DMS153 treated with DMSO at 0.1 percent for 48 hours (cell line): ENCODE measurements around the gene FAM219A.
"Not testable (repeated sequence)": the region's sequence is repeated elsewhere in the genome, so short reads cannot be mapped to it uniquely, and the experiment has no call there.

Source experiments
- DNase-seq: peaks from one replicate; lab custom pipeline; 2025; ENCODE audit not compliant: unreplicated experiment; lab: John Stamatoyannopoulos, UW

Gene FAM219A

DNA sequence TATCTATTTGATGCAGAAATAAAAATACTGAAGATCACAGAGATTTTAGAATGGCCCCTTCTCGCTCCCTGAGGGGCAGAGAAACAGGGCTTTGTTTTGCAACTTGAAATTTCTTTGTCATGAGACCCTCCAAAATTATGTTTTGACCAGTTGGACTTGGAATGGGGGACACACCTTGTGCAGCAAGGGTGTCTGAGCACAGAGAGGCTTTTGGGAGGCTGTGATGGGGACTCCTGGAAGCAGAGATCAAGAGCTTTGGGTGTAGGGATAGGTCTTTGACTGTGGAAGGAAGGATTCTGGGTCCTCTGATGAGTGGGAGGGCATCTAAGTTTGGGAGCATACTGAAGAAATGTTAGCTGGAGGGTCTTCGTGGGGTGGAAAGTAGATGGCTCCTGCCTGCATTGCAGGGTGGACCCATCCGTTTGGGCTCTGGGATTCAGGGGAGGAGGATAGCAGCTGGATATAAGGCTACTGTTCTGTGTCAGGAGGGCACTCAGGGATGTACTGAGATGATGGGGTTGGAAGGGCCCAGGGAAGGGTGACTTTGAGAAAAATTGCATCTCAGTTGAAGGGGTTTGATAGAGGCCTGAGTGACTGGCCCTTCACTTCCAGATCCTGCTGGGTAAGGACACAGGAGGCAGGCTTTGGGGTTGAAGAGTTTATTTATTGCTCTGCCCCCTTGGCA is 79.9 kb downstream of the FAM219A start:
- no peak for DNase-seq

DNA sequence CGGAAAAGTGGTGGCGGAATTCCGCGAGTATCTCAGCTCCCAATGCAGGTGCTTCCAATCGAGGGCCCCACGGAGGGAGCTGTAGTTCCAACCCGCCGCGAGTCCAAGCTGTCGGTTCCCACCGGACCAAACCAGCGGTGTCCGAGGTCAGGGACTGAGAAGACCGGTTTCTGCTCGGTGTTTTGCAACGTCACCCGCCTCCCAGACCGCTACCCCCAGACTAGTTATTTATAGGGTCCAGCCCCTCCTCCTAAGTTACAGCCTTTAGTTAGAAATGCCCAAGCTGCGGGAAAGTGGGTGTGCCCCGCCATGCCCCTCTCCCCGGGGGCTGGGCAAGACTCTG is 81.0 kb downstream of the FAM219A start:
- DNase-seq: no peak

DNA sequence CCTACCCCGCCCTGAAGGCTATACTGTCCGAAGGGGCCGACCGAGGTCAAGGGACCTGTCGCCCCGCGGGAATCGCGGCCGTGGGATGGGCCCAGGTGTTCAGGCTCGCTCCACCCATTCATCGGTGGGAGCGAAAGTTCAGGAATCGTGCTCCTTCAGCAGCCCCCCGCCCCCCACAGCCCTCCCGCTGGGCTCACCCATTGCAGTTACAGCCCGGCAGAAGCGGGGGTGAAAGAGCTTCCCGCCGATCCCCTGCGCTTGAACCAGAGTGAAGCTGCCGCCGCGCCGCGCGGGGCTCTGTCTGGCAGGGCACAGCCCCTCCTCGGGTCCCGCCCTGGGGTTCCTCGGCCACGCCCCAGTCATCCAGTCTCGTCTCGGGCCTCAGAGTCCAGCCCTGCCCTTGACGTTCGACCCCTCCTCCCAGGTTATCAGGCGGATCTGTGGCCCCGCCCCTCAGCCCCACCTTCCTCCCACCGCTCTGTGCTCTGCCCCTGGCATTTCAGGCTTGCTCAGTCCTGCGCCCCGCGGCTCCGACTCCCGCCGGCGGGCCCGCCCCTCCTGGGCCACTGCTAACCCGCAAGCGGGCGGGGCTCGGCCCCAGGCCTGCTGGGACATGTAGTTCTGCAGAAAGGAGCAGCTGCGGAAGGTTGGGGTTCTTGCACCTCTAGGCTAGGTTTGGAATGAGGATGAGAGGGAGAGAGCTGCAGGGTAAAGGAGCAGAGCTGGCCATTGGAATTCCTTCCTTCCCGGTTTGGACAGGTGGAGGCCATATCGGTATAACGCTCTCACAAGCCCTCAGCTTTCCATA is 81.6 kb downstream of the FAM219A start, which contains the start of gene MYORG:
Gene MYORG, minus strand, starts transcription at position 303 of the 808 bp plus-strand sequence. CDS start 3,955 bp downstream, outside the sequence.
- peak; percentile 96 for DNase-seq

GRCh38 chr9:34375901-34376595 is 82.3 kb downstream of the FAM219A start:
- DNase-seq: peak; percentile 21

GRCh38 chr9:34374905-34375552 is 83.3 kb downstream of the FAM219A start:
- DNase-seq: peak; percentile 23

DNA sequence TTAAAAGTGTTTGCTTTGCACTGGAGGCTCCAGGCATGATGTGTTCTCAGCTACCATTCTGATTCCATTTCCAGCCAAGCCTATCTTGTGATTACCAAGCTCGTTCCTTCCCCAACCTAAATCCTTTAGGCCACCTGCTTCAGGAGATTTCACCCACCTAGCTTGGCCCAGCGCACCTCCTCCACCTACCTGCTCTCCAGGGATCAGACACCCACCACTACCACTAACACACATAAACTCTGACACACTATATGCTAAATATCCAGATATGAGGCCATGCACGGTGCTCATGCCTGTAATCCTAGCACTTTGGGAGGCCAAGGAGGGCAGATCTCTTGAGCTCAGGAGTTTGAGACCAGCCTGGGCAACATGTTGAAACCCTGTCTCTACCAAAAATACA is 84.0 kb downstream of the FAM219A start:
- DNase-seq: no peak

DNA sequence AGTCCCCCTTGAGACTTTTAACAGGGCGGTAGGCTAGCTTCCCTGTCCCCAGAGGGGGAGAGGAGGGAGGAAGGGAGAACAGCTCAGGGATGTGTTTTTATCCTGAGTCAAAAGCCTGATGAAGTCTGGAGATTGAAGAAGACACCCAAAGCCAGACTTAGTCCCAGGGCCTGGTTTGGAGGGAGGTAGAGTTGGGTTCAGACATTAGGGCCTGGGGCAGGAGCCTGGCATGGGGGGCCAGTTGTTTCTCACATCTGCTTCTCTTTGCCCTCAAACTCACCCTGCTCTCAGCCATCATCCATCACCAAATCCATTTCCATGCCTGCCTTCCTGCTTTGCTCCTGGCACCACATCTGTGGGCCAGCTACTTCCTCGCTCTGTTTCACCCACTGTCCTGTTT is 84.6 kb downstream of the FAM219A start:
- DNase-seq: no peak

DNA sequence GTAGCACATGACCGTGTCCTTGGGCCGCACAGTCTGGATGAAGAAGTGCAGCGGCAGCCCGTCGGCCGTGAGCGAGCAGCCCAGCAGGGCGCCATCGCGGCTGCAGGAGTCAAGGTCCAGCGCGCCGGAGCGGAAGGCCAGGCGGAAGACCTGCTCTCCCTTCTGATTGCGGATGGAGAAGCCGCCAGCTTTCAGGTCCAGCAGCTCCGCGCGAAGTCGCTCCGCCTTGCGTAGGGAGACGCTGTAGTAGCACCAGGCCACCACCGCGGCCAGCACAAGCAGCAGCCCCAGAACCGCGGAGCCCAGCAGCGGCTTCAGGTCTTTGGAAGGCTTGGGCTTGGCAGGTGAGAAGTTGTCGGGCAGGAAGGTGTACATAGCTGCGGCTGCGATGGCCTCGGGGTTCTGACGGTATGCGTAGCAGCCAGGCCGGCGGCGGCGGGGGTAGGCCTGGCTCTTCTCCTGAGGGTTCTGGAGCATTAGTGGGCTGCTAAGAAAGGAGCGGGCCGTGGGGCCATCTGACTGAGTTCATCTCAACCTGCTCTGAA is 85.8 kb downstream of the FAM219A start:
- DNase-seq: no peak

- no peak for DNase-seq
Observed at GRCh38 chr9:34371886-34372466, 86.4 kb downstream of the FAM219A start.

- no peak for DNase-seq
Observed at GRCh38 chr9:34370970-34371880, 87.1 kb downstream of the FAM219A start.

DNA sequence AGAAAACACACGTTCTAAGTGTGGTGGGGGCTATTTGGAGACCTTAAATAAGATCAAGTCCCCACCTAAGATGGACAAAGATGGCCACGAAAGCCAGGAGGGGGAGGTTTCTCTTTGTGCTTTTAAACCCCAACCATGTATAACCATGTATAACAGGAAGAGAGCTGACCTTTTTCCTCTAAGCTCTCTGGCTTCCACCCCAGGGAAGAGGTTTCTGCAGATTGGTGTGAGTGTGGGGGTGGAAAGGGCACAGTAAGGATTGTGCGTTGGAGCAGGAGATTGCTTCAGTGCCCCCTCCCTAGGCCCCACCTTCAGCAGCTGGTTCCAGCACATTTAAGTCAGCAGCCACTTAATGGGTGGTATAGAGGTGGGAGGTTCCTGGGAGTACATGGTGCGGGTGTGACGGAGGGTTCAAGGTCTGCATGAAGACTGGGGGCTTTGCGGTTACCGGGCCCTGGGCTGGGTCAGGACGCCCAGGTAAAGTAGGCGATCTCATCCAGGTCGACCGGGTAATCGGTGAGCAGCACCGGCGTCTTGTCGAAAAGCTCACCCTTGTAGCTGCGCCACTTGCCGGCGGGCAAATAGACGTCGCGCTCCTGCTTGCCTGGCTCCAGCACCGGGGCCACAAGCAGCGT is 87.9 kb downstream of the FAM219A start:
- no peak for DNase-seq

DNA sequence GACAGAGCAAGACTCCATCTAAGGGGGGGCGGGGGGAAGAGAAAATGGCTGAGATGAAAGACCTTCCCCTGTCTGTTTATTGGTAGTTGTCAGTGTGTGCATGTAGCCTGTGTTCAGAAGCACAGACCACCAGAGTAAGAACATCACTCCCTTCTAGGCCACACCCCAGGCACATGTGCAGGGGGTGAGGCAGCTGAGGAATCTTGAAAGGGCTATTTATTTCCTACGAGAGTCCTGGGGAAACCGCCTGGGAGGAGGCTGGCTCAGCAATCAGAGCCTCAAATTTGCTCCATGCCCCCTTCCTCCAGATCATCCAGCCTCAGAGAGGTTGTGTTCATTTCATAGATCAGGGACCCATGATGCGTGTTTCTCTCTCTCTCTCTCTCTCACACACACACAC is 88.7 kb downstream of the FAM219A start:
- DNase-seq: no peak

- DNase-seq: not testable (repeated sequence)
Observed at GRCh38 chr9:34368796-34369195, 89.6 kb downstream of the FAM219A start.

DNA sequence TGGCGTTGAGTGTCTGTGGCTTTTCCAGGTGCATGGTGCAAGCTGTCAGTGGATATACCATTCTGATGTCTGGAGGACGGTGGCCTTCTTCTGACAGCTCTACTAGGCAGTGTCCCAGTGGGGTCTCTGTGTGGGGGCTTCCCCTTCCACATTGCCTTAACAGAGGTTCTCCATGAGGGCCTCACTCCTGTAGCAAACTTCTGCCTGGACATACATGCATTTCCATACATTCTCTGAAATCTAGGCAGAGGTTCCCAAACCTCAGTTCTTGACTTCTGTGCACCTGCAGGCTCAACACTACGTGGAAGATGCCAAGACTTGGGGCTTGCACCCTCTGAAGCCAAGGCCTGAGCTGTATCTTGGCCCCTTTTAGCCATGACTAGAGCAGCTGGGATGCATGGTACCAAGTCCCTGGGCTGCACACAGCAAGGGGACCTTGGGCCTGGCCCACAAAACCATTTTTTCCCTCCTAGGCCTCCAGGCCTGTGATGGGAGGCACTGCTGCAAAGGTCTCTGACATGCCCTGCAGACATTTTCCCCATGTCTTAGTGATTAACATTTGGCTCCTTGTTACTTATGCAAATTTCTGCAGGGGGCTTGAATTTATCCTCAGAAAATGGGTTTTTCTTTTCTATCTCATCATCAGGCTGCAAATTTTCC is 90.5 kb downstream of the FAM219A start:
- not testable (repeated sequence) for DNase-seq

DNA sequence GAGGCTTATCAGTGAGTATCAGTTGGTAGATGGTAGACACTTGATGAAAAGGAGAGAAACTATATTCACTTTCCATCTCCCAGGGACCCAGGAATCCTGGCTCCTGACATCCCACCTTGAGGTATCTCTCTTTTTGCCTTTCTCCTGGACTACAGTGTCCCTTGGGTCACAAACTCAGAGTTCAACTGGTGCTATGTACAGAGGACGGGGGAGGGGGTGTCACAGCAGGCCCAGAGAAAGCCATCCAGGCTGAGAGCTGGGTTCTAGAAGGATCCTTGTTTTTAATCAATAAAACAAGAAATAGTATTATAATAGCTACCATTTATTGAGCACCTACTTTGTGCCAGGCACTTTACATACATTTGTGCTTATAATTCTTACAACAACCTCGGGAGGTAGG is 92.0 kb downstream of the FAM219A start:
- DNase-seq: no peak

DNA sequence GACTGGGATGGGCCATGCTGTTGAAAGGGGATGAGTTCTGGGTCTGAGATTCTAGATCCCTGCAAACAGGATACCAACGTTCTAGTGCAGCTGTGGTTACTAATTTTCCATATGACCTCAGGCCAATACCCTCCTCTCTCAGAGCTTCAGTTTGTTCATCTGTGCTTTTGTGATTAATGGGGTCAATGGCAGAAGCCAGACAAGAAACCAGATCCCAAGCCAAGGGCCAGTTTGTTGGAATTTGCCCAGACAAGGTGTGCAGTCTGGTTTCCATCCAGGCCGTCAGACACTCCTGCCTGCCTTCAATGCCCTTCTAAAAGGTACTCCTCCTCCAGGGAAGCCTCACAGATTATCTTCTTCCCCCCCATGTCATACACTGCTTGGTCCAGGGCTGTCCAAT is 93.1 kb downstream of the FAM219A start:
- DNase-seq: no peak

DNA sequence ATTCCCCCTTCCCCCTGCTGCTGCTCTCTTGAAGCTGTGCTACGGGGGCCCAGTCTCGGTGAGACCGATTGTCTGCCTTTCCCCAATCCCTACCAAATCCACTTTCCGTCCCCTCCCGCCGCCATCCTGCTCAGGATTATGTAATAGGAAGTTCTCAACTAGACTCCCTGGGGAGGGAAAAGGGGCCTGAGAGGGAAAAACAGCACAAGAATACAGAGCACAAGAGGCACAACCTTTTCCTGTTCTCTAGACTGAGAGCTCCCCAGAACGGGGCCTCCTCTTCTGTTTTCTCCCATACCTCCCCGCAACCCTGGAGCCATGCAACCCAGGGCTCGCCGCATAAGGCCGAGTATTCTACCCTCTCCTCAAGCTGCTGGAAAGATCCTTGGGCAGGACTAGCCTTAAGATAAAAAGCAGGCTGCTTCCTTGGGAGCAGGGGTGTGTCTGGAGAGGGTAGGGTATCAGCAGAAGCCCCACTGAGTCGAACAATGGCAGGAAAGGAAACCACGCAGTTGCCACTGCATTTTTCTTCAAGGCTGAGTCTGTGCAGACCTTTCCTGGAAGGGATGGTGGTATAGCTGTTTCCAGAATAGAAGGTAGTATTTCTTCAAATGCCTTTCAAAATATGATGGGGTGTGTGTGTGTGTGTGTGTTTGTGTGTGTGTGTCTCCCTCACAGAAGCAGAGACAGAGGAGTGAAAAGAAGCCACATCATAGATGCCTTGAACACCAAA is 94.6 kb downstream of the FAM219A start:
- DNase-seq: no peak

- DNase-seq: no peak
Observed at GRCh38 chr9:34362614-34363214, 95.7 kb downstream of the FAM219A start.
